Lower leg skin (tissue), 4 donors: ENCODE results near the gene MEX3D. TPM values are rescaled to one million over a fixed set of nuclear protein-coding genes. Genes with fewer than 3 reads are reported as not detected.

Experiments used
- DNase-seq, 2 donors: peaks; one replicate each; pipeline ENCODE4 v3.0.0-alpha.2; 2019; ENCODE audit warnings: low spot score in 2 of 2
- H3K4me3 ChIP-seq: fragments of 200-600 bp; sonication (generic); 2 replicates; pipeline ENCODE4 v1.5.1; 2017; ENCODE audit warnings: mild to moderate bottlenecking, low read depth; ENCODE audit not compliant: poor library complexity, severe bottlenecking
- POLR2A ChIP-seq, 2 donors: fragments of 450-650 bp; IDR thresholded peaks; one replicate each; pipeline ENCODE4 v1.6.1; 2016 to 2017; ENCODE audit warnings: antibody characterized with exemption in 2 of 2, mild to moderate bottlenecking in 1 of 2, moderate library complexity in 1 of 2
- WGBS, 2 donors: methylation state at CpG; one replicate each; pipeline ENCODE4 v1.1.5; 2018; 5-methylcytosine and 5-hydroxymethylcytosine counted together
- intact Hi-C: fragments of 100-400 bp; cut with DNase I; formaldehyde crosslinking; loops from one replicate; pipeline ENCODE4 v1.15.0; 2023; ENCODE audit warnings: low total_unique reads
- total RNA-seq, 4 donors: library from RNA; depleted of rRNA; stranded (reverse); fragments of >200 nt; gene quantifications; one replicate each; pipeline ENCODE4 v1.1.0, GENCODE V29; 2016
- TF ChIP-seq, protein P1 (sequence below), 3 donors: fragments of 450-650 bp; IDR thresholded peaks; one replicate each; pipeline ENCODE4 v1.5.1; 2016; ENCODE audit warnings: antibody characterized with exemption in 3 of 3, mild to moderate bottlenecking in 3 of 3, moderate library complexity in 2 of 3

Gene MEX3D
- total RNA-seq, 4 donors from 2014 or later = 37.3 to 44.1 (median 42.2) TPM

DNA sequence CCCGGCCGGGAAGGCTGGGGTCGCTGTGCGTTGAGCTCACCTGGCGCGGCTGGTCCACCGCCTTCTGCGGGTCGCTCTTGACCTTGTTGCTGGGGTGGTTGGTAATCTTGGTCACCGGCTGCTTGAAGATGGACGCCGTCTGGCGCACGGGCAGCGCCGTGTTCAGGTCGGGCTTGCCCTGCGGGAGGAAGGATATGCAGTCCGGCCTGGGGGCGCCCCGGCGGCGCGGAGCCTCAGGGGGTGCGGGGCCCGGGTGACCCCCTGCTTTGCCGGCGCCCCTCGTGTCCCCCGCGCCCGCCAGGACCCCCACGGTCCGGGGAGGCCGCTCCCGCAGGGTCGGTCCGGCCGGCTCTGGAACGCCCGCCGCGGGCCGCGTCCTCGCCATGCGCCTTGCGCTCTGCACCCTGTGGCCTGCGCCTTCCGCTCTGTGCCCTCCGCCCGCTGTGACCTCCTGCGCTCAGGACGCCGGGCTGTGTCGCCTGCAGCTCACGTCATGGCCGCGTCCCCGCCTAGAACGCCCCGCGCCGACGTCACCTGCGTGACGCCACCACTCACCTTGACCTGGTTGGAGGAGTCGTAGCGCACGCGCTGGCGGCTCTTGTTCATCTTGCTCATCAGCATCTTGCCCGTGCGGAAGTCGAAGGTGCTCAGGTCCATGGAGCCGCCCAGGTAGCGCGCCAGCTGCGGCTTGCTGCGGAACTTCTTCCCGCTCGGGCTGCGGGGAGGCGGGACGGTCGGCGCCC is 16.5 kb upstream of the MEX3D start:
- no peak for TF ChIP-seq POLR2A (IDR thresholded peaks at IDR 0.05)
- TF ChIP-seq, protein P1, sequence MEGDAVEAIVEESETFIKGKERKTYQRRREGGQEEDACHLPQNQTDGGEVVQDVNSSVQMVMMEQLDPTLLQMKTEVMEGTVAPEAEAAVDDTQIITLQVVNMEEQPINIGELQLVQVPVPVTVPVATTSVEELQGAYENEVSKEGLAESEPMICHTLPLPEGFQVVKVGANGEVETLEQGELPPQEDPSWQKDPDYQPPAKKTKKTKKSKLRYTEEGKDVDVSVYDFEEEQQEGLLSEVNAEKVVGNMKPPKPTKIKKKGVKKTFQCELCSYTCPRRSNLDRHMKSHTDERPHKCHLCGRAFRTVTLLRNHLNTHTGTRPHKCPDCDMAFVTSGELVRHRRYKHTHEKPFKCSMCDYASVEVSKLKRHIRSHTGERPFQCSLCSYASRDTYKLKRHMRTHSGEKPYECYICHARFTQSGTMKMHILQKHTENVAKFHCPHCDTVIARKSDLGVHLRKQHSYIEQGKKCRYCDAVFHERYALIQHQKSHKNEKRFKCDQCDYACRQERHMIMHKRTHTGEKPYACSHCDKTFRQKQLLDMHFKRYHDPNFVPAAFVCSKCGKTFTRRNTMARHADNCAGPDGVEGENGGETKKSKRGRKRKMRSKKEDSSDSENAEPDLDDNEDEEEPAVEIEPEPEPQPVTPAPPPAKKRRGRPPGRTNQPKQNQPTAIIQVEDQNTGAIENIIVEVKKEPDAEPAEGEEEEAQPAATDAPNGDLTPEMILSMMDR (IDR thresholded peaks at IDR 0.05) = no peak
- H3K4me3 ChIP-seq = no peak overlapping the region
- intact Hi-C loops = no loop called here
- 90 to 94% methylated on average over 55 to 80 of the region's 87 CpGs for WGBS, 2 donors
- no peak for DNase-seq

DNA sequence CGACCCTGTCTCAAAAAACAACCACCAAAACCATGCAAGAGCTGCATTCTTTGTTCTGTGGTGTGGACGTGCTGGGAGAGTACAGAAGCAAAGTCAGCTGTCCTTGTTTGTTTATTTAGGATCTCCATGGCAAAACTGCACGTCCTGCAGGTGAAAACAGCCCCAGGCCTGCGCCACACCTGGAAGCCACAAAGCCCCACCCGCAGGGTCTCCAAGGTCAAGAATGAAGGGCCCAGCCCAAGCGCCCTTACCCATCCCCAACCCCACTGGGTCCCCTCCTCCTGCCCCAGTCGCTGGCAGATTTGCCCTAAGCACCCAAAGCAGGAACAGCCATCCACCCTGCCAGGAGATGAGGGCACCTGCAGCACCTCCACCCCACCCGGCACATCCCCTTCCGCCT is 14.1 kb upstream of the MEX3D start:
- H3K4me3 ChIP-seq = no peak overlapping the region
- WGBS, 2 donors = 78 to 82% methylated on average over 9 of the region's 9 CpGs
- TF ChIP-seq, protein P1 (IDR thresholded peaks at IDR 0.05) = no peak
- TF ChIP-seq POLR2A (IDR thresholded peaks at IDR 0.05) = no peak
- no peak for DNase-seq
- intact Hi-C loops = no loop called here

DNA sequence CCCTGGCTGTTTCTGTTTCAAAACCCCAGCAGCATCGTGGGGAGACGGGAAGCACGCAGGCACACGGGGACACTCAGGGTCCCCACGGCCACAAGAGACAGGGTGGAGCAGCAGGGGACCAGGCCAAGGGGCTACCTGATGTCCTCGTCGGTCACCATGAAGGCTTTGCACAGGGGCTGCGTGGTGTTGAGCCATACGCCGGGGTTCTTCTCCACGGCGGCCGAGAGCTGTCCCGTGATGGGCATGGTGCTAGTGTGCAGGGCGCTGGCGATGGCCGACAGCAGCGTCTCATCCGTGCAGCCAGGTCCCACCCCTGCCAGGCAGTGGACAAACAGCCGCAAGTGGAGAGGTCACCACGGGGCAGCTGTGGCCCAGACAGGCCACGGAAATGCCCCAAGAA is 12.8 kb upstream of the MEX3D start:
- intact Hi-C loops = no loop called here
- no peak overlapping the region for H3K4me3 ChIP-seq
- WGBS, 2 donors = 93 to 95% methylated on average over 20 to 22 of the region's 22 CpGs
- no peak for DNase-seq
- TF ChIP-seq POLR2A (IDR thresholded peaks at IDR 0.05) = no peak
- TF ChIP-seq, protein P1 (IDR thresholded peaks at IDR 0.05) = no peak

- intact Hi-C loops = no loop called here
- no peak overlapping the region for H3K4me3 ChIP-seq
- WGBS, 2 donors = 92 to 93% methylated on average over 20 of the region's 20 CpGs
- no peak for TF ChIP-seq POLR2A (IDR thresholded peaks at IDR 0.05)
- TF ChIP-seq, protein P1 (IDR thresholded peaks at IDR 0.05) = no peak
- DNase-seq = no peak
Observed at GRCh38 chr19:1580382-1580781, 12.3 kb upstream of the MEX3D start.

DNA sequence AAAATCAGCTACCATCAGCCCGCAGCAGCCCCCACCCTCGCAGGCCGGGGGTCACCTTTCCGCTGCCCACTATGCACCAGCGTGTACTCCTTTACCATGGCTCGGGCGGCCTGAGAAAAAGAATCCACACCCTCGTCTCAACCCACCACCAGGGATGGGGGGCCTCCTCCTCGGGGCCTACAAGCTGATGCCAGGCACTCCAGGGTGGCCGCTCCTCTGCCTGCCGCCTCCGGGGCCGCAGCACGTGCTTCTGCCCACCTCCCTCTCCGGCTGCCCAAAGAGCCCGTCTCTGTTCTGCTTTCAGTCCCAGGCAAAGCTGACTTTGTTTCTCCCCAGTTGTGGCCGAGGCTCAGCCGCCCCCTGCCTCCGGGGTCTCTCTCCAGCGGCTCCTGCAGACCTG is 11.1 kb upstream of the MEX3D start:
- H3K4me3 ChIP-seq = no peak overlapping the region
- intact Hi-C loops = no loop called here
- DNase-seq = no peak
- 94 to 96% methylated on average over 20 of the region's 20 CpGs for WGBS, 2 donors
- TF ChIP-seq POLR2A (IDR thresholded peaks at IDR 0.05) = no peak
- TF ChIP-seq, protein P1 (IDR thresholded peaks at IDR 0.05) = no peak
